K562 (cell line): ENCODE data around the gene BSDC1. TPM values are rescaled to one million over a fixed set of nuclear protein-coding genes. Genes with fewer than 3 reads are reported as not detected.

Source experiments
- ATAC-seq: fragments of 200-7000 bp; cut with Tn5 transposase; 3 replicates; pipeline ENCODE4 v1.9.1; 2020; ENCODE audit warnings: moderate library complexity
- BruUV-seq: library from RNA; stranded (reverse); fragments of 400-500 nt; replicated peaks from 2 replicates; lab custom pipeline; 2021; lab: Mats Ljungman, UMichigan
- CTCF ChIA-PET: fragments of 300-600 bp; formaldehyde crosslinking; extraction: SDS; loops from one replicate; lab custom pipeline; 2021; ENCODE audit warnings: low intra/inter-chr PET ratio; lab: Yijun Ruan, JAX
- POLR2A ChIA-PET: fragments of 300-600, 350-650 bp; sonication (Branson Sonifier 250); formaldehyde crosslinking; extraction: SDS; loops from one replicate; lab custom pipeline; 2021; ENCODE audit warnings: antibody characterized with exemption, inconsistent platforms; lab: Yijun Ruan, JAX
- DNase-seq, 4 experiments: peaks; one replicate each; pipeline versions ENCODE4 v3.0.0 to v3.0.0-alpha.2; 2011 to 2018; ENCODE audit warnings: low spot score in 3 of 4, mixed read lengths in 3 of 4; ENCODE audit errors: extremely low read depth in 1 of 4
- FAIRE-seq: peaks from 2 replicates; lab custom pipeline; 2011; peaks lifted over from hg19 to GRCh38; lab: Jason Lieb, UNC
- H2AFZ ChIP-seq: 2 replicates; pipeline ENCODE4 v1.6.0; 2011; ENCODE audit warnings: low read depth, low read length, control low read depth, inconsistent platforms
- H3K27ac ChIP-seq: fragments of 200-600 bp; 3 replicates; pipeline ENCODE4 v1.8.0; 2011; ENCODE audit warnings: low read depth, mild to moderate bottlenecking, control low read depth, inconsistent platforms, low read length, moderate library complexity, mixed read lengths; ENCODE audit errors: extremely low read depth
- H3K27me3 ChIP-seq, 2 experiments: fragments of 300-600 bp in 1 of 2; 2 replicates in 1 of 2; 3 replicates in 1 of 2; pipeline versions ENCODE4 v1.6.0 to v1.8.0; 2011; ENCODE audit warnings: inconsistent platforms in 2 of 2, low read length in 2 of 2, mild to moderate bottlenecking in 1 of 2, mixed read lengths in 1 of 2, moderate library complexity in 1 of 2; ENCODE audit not compliant: control insufficient read depth in 2 of 2, insufficient read depth in 2 of 2
- H3K36me3 ChIP-seq: fragments of 300-600 bp; 3 replicates; pipeline ENCODE4 v1.8.0; 2011; ENCODE audit warnings: mild to moderate bottlenecking, low read length, inconsistent platforms; ENCODE audit not compliant: control insufficient read depth, insufficient read depth
- H3K4me1 ChIP-seq, 2 experiments: fragments of 200-600 bp in 1 of 2; replicated peaks in 1 of 2; 2 replicates in 1 of 2; 3 replicates in 1 of 2; pipeline versions ENCODE4 v1.5.1 to v1.8.0; 2011; ENCODE audit warnings: inconsistent platforms in 2 of 2, low read length in 2 of 2, mild to moderate bottlenecking in 1 of 2, mixed read lengths in 1 of 2, moderate library complexity in 1 of 2; ENCODE audit not compliant: control insufficient read depth in 2 of 2, insufficient read depth in 2 of 2
- H3K4me2 ChIP-seq: 2 replicates; pipeline ENCODE4 v1.6.1; 2011; ENCODE audit warnings: low read length, control low read depth, inconsistent platforms, mixed read lengths; ENCODE audit not compliant: insufficient read depth
- H3K4me3 ChIP-seq: fragments of 200-600 bp; sonication (generic), shearing (Covaris generic); 2 replicates; pipeline ENCODE4 v1.5.1; 2016; ENCODE audit warnings: control low read depth, inconsistent platforms
- H3K79me2 ChIP-seq: fragments of 200-600 bp; 3 replicates; pipeline ENCODE4 v1.8.0; 2011; ENCODE audit warnings: low read length, inconsistent platforms; ENCODE audit not compliant: control insufficient read depth, insufficient read depth
- H3K9ac ChIP-seq, 2 experiments: 2 replicates each; pipeline versions ENCODE4 v1.6.0 to v1.6.1; 2011; ENCODE audit warnings: low read depth in 2 of 2, low read length in 2 of 2, control low read depth in 1 of 2, inconsistent platforms in 1 of 2, mild to moderate bottlenecking in 1 of 2, mixed read lengths in 1 of 2; ENCODE audit not compliant: insufficient read depth in 1 of 2
- H3K9me1 ChIP-seq: one replicate; pipeline ENCODE4 v1.6.0; 2011; ENCODE audit warnings: inconsistent platforms, mild to moderate bottlenecking, low read length, moderate library complexity; ENCODE audit not compliant: control insufficient read depth, insufficient read depth
- H3K9me3 ChIP-seq: replicated peaks from 2 replicates; pipeline ENCODE4 v1.5.1; 2011; ENCODE audit warnings: low read depth, low read length, inconsistent platforms; ENCODE audit not compliant: control insufficient read depth, insufficient read depth
- H4K20me1 ChIP-seq: replicated peaks from 2 replicates; pipeline ENCODE4 v1.6.1; 2011; ENCODE audit warnings: low read length, inconsistent platforms, mixed read lengths; ENCODE audit not compliant: control insufficient read depth, insufficient read depth
- FOXA3 ChIP-seq, 2 experiments: fragments of 450-650 bp in 1 of 2; sonication (generic) in 1 of 2; formaldehyde crosslinking; IDR thresholded peaks in 1 of 2; conservative IDR thresholded peaks in 1 of 2; 2 replicates each; pipeline versions ENCODE4 v1.4.0 to v1.8.0; 2020 to 2022; ENCODE audit warnings: mild to moderate bottlenecking in 2 of 2, missing genetic modification reagents in 1 of 2
- HES1 ChIP-seq: fragments of 450-650 bp; IDR thresholded peaks from 2 replicates; pipeline ENCODE4 v1.6.1; 2016; ENCODE audit warnings: low read depth, mild to moderate bottlenecking, moderate library complexity
- MCM7 ChIP-seq, 2 experiments: fragments of 450-650 bp; IDR thresholded peaks; 2 replicates each; pipeline ENCODE4 v1.6.1; 2016 to 2018
- POLR2AphosphoS5 ChIP-seq: IDR thresholded peaks from 2 replicates; pipeline ENCODE4 v1.6.1; 2011; ENCODE audit warnings: mild to moderate bottlenecking, low read depth, low read length, moderate library complexity; ENCODE audit not compliant: control insufficient read depth, insufficient read depth
- RBM25 ChIP-seq: fragments of 200-400 bp; formaldehyde crosslinking; IDR thresholded peaks from 2 replicates; pipeline ENCODE4 v1.6.1; 2018; ENCODE audit warnings: low read length, low read depth, moderate library complexity; ENCODE audit not compliant: severe bottlenecking
- SPI1 ChIP-seq: IDR thresholded peaks from 2 replicates; pipeline ENCODE4 v1.6.1; 2011; ENCODE audit warnings: low read depth, low read length, control low read depth, borderline replicate concordance
- ZKSCAN3 ChIP-seq: fragments of 250-450 bp; sonication (Bioruptor Pico); IDR thresholded peaks from 2 replicates; pipeline ENCODE4 v1.4.0; 2020
- ZKSCAN8 ChIP-seq: fragments of 200-800 bp; sonication (Bioruptor generic); IDR thresholded peaks from 2 replicates; pipeline ENCODE4 v1.6.1; 2016; ENCODE audit warnings: missing genetic modification characterization, missing compliant biosample characterization
- ZNF175 ChIP-seq: fragments of 200-800 bp; sonication (Bioruptor generic); IDR thresholded peaks from 2 replicates; pipeline ENCODE4 v1.6.1; 2016; ENCODE audit warnings: low read depth, mild to moderate bottlenecking, missing genetic modification characterization, missing compliant biosample characterization
- WGBS: fragments of 100-300 bp; shearing (Covaris generic); methylation state at CpG from one replicate; pipeline ENCODE4 v1.1.6; 2016; ENCODE audit warnings: low coverage, mixed read lengths; ENCODE audit not compliant: insufficient coverage; ENCODE audit errors: missing lambda C conversion rate; 5-methylcytosine and 5-hydroxymethylcytosine counted together
- in situ Hi-C: fragments of 300-500 bp; cut with MboI; formaldehyde crosslinking; loops from 4 replicates; pipeline ENCODE4 v1.15.0; 2018; ENCODE audit warnings: inconsistent platforms, mixed read lengths
- intact Hi-C: fragments of 100-400 bp; cut with micrococcal nuclease; formaldehyde crosslinking; loops from 2 replicates; pipeline ENCODE4 v1.14.2; 2022
- polyA plus RNA-seq, 8 experiments: library from polyadenylated mRNA; depleted of rRNA in 4 of 8; stranded (reverse) in 5 of 8; unstranded in 3 of 8; fragments of >200 nt; fragmentation: Nextera tagmentation in 2 of 8; fragmentation: Illumina TruSeq in 1 of 8; extraction: Ambion mirVana in 2 of 8; extraction: Trizol in 1 of 8; gene quantifications; 2 replicates each; pipeline versions ENCODE4 v1.2.1 to v1.2.3, GENCODE V29; 2011 to 2014; ENCODE audit warnings: inconsistent platforms in 1 of 8, missing spikeins in 1 of 8
- total RNA-seq, 7 experiments: library from RNA; depleted of rRNA in 6 of 7; stranded (reverse); fragments of >200 nt in 6 of 7; fragmentation: Illumina TruSeq in 2 of 7; extraction: Trizol in 2 of 7; gene quantifications; 2 replicates each; pipeline versions ENCODE4 v1.2.1 to v1.2.3, GENCODE V29; 2011 to 2021; ENCODE audit warnings: low replicate concordance in 1 of 7

Gene BSDC1
- total and polyA plus RNA-seq, 9 of the 15 experiments (the other 6 are each of a cell fraction or from before 2014, with no cell fraction given) = 10.2 to 96.8 (median 73.1) TPM

GRCh38 chr1:32327204-32327603 is 67.0 kb downstream of the BSDC1 start:
- H3K4me3 ChIP-seq = no peak overlapping the region
- POLR2A ChIA-PET = no interaction called here
- no peak overlapping the region for H3K27ac ChIP-seq
- H3K4me2 ChIP-seq = no peak overlapping the region
- ATAC-seq (no peak), FAIRE-seq (no peak), DNase-seq (no peak)
- CTCF ChIA-PET = no interaction called here
- TF ChIP-seq POLR2AphosphoS5 = 0 out of 2 replicates have a peak, but pooled peaks have one; percentile 16
- no peak for TF ChIP-seq HES1
- TF ChIP-seq ZKSCAN3 (CRISPR knock-in tag) = no peak
- in situ Hi-C loops = no loop called here
- no peak overlapping the region for H2AFZ ChIP-seq
- BruUV-seq = no TSS peak
- 0 out of 4 replicates have a peak overlapping the region, but pooled peaks of 1 of the 2 experiments have one; percentile 17 for H3K9ac ChIP-seq
- H4K20me1 ChIP-seq = peaks cover 5% of the 10 kb centered on the region; the same call in 1 of the 2 replicates
- intact Hi-C loops = no loop called here
- no peaks in the 10 kb centered on the region for H3K27me3 ChIP-seq
- peaks cover 93% of the 10 kb centered on the region for H3K36me3 ChIP-seq
- H3K79me2 ChIP-seq = no peaks in the 10 kb centered on the region
- no peaks in the 10 kb centered on the region for H3K4me1 ChIP-seq
- WGBS = 92% methylated on average over 10 of the region's 11 CpGs
- no peaks in the 10 kb centered on the region for H3K9me3 ChIP-seq
- H3K9me1 ChIP-seq = peaks cover 3% of the 10 kb centered on the region

GRCh38 chr1:32321712-32322291 is 72.4 kb downstream of the BSDC1 start:
- no peak for FAIRE-seq
- peaks cover 7% of the 10 kb centered on the region; the same call in 1 of the 3 replicates for H3K79me2 ChIP-seq
- CTCF ChIA-PET = no interaction called here
- in situ Hi-C loops = no loop called here
- no peaks in the 10 kb centered on the region for H3K9me1 ChIP-seq
- H3K9ac ChIP-seq = no peak overlapping the region
- no peak overlapping the region for H3K27ac ChIP-seq
- H4K20me1 ChIP-seq = peaks cover under 1% of the 10 kb centered on the region; the same call in 1 of the 2 replicates
- peaks cover 83% of the 10 kb centered on the region for H3K36me3 ChIP-seq
- no peak; the same call in 2 of the 3 replicates for ATAC-seq
- POLR2A ChIA-PET = interaction anchor here (0.6 to 6.3 kb wide), 9 partner anchors 10 to 260 kb away, joined by 3 to 75 read pairs (median 4); partner anchors contain the start of gene MARCKSL1
- no peak for DNase-seq
- BruUV-seq = no TSS peak
- no peaks in the 10 kb centered on the region for H3K4me1 ChIP-seq
- no peak overlapping the region for H3K4me3 ChIP-seq
- H3K4me2 ChIP-seq = no peak overlapping the region
- H2AFZ ChIP-seq = no peak overlapping the region
- TF ChIP-seq MCM7 (IDR thresholded peaks at IDR 0.05) (no peak), FOXA3 (CRISPR knock-in tag; conservative IDR thresholded peaks at IDR 0.05 in 1 of 2, IDR thresholded peaks at IDR 0.05 in 1 of 2) (peak in 1 of 2 experiments; percentile 76; a peak in 2 of 4 replicates), ZNF175 (CRISPR knock-in tag) (no peak), SPI1 (0 out of 2 replicates have a peak, but pooled peaks have one; percentile 9), ZKSCAN8 (CRISPR knock-in tag) (no peak), RBM25 (no peak)
- no peaks in the 10 kb centered on the region for H3K9me3 ChIP-seq
- WGBS = 66% methylated on average over 5 of the region's 5 CpGs
- intact Hi-C loops = no loop called here
- no peaks in the 10 kb centered on the region for H3K27me3 ChIP-seq
